Mesenchymal stem cell (in vitro differentiated cells and primary cell): ENCODE measurements around the gene CFL1.
"Not testable (repeated sequence)": the region's sequence is repeated elsewhere in the genome, so short reads cannot be mapped to it uniquely, and the experiment has no call there.

ENCODE experiments used
- DNase-seq: peaks from one replicate; pipeline ENCODE4 v3.0.0-alpha.2; 2013
- H2AFZ ChIP-seq: one replicate; pipeline ENCODE4 v1.6.1; 2013; ENCODE audit warnings: low read depth, mild to moderate bottlenecking, control low read depth, inconsistent platforms, low read length, moderate library complexity
- H2AK5ac ChIP-seq: 2 replicates; pipeline ENCODE4 v1.6.1; 2013; ENCODE audit warnings: low read length, moderate library complexity, mild to moderate bottlenecking, inconsistent platforms; ENCODE audit not compliant: severe bottlenecking
- H2BK120ac ChIP-seq: one replicate; pipeline ENCODE4 v1.6.1; 2013; ENCODE audit warnings: low read depth, mild to moderate bottlenecking, inconsistent platforms, low read length, moderate library complexity
- H2BK12ac ChIP-seq, 2 experiments: one replicate each; pipeline ENCODE4 v1.6.1; 2013; ENCODE audit warnings: inconsistent platforms in 2 of 2, low read length in 2 of 2, mild to moderate bottlenecking in 2 of 2, moderate library complexity in 2 of 2, control low read depth in 1 of 2
- H2BK15ac ChIP-seq: one replicate; pipeline ENCODE4 v1.6.1; 2013; ENCODE audit warnings: mild to moderate bottlenecking, low read depth, inconsistent platforms; ENCODE audit not compliant: poor library complexity, severe bottlenecking
- H2BK5ac ChIP-seq: 2 replicates; pipeline ENCODE4 v1.6.1; 2013; ENCODE audit warnings: low read depth, mild to moderate bottlenecking, low read length, control low read depth, inconsistent platforms; ENCODE audit not compliant: poor library complexity, severe bottlenecking
- H3K14ac ChIP-seq, 2 experiments: one replicate each; pipeline ENCODE4 v1.6.1; 2013; ENCODE audit warnings: inconsistent platforms in 2 of 2, low read length in 2 of 2, control low read depth in 1 of 2, mild to moderate bottlenecking in 1 of 2, moderate library complexity in 1 of 2
- H3K18ac ChIP-seq, 2 experiments: one replicate each; pipeline ENCODE4 v1.6.1; 2013; ENCODE audit warnings: inconsistent platforms in 2 of 2, low read length in 2 of 2, control low read depth in 1 of 2, low read depth in 1 of 2, mild to moderate bottlenecking in 1 of 2
- H3K23ac ChIP-seq, 2 experiments: one replicate each; pipeline ENCODE4 v1.6.1; 2013; ENCODE audit warnings: inconsistent platforms in 2 of 2, low read length in 2 of 2, mild to moderate bottlenecking in 2 of 2, moderate library complexity in 2 of 2, control low read depth in 1 of 2
- H3K27ac ChIP-seq: 2 replicates; pipeline ENCODE4 v1.5.1; 2013; ENCODE audit warnings: mild to moderate bottlenecking, moderate library complexity, low read length, control low read depth, inconsistent platforms; ENCODE audit not compliant: poor library complexity, severe bottlenecking
- H3K27me3 ChIP-seq, 2 experiments: 2 replicates each; pipeline versions ENCODE4 v1.6.1 to v1.7.0; 2013; ENCODE audit warnings: low read length in 2 of 2, mild to moderate bottlenecking in 2 of 2, moderate library complexity in 2 of 2, control low read depth in 1 of 2, inconsistent platforms in 1 of 2; ENCODE audit not compliant: control insufficient read depth in 1 of 2, insufficient read depth in 1 of 2
- H3K36me3 ChIP-seq, 2 experiments: 2 replicates each; pipeline versions ENCODE4 v1.6.1 to v1.7.0; 2013; ENCODE audit warnings: low read length in 2 of 2, control low read depth in 1 of 2, inconsistent platforms in 1 of 2, low read depth in 1 of 2, mild to moderate bottlenecking in 1 of 2; ENCODE audit not compliant: insufficient read depth in 2 of 2, control insufficient read depth in 1 of 2
- H3K4ac ChIP-seq, 2 experiments: one replicate each; pipeline ENCODE4 v1.6.1; 2013; ENCODE audit warnings: inconsistent platforms in 2 of 2, low read length in 2 of 2, mild to moderate bottlenecking in 2 of 2, moderate library complexity in 2 of 2, control low read depth in 1 of 2, low read depth in 1 of 2
- H3K4me1 ChIP-seq: 2 replicates; pipeline ENCODE4 v1.6.1; 2013; ENCODE audit warnings: low read depth, low read length, control low read depth; ENCODE audit not compliant: control insufficient read depth, insufficient read depth
- H3K4me2 ChIP-seq: 2 replicates; pipeline ENCODE4 v1.6.1; 2013; ENCODE audit warnings: low read length, mild to moderate bottlenecking, inconsistent platforms; ENCODE audit not compliant: poor library complexity, severe bottlenecking
- H3K4me3 ChIP-seq, 2 experiments: 2 replicates each; pipeline versions ENCODE4 v1.5.1 to v1.7.0; 2013; ENCODE audit warnings: low read length in 2 of 2, mild to moderate bottlenecking in 2 of 2, control low read depth in 1 of 2, low read depth in 1 of 2; ENCODE audit not compliant: insufficient read depth in 1 of 2
- H3K79me1 ChIP-seq: replicated peaks from 2 replicates; pipeline ENCODE4 v1.6.1; 2013; ENCODE audit warnings: mild to moderate bottlenecking, control low read depth, low read length, inconsistent platforms; ENCODE audit not compliant: poor library complexity, severe bottlenecking
- H3K9ac ChIP-seq: 2 replicates; pipeline ENCODE4 v1.7.0; 2013; ENCODE audit warnings: mild to moderate bottlenecking, low read length, moderate library complexity
- H3K9me3 ChIP-seq: 2 replicates; pipeline ENCODE4 v1.7.0; 2013; ENCODE audit warnings: mild to moderate bottlenecking, low read length; ENCODE audit not compliant: control insufficient read depth
- H4K8ac ChIP-seq: one replicate; pipeline ENCODE4 v1.6.1; 2013; ENCODE audit warnings: inconsistent platforms, mild to moderate bottlenecking, low read length, moderate library complexity
- H4K91ac ChIP-seq: one replicate; pipeline ENCODE4 v1.6.1; 2013; ENCODE audit warnings: mild to moderate bottlenecking, low read length, inconsistent platforms
- WGBS: methylation state at CpG from one replicate; pipeline ENCODE4 v1.1.7; 2013; ENCODE audit warnings: mixed read lengths; 5-methylcytosine and 5-hydroxymethylcytosine counted together

The CFL1 gene

DNA sequence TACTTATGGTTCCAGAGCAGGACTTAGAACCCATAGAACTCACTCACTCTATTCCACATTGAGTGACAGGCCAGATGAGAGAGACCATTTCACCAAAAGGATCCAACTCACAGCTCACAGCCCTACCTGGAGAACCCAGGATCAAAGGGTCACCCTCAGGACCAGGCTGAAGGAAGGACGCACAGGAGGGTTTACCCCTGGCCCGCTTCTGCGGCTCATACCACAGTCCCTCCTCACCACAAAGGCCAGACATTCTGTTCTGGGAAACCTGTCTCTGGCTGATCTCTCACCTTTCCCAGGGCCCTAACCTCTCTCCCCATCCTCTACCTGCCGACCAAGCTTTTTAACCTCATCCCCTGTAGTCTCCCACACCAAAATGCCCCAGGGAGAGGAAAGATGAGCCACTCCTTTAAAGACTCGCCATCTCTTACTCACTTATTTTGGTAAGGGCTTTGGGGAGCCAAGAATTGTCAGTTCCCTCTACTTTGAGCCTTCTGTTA is 37.6 kb upstream of the CFL1 start:
- peaks cover 50 to 57% of the 10 kb centered on the region in 2 experiments for H3K36me3 ChIP-seq
- no peak for DNase-seq
- no peaks in the 10 kb centered on the region for H3K27me3 ChIP-seq
- no peak overlapping the region for H2BK12ac ChIP-seq
- no peak overlapping the region for H2BK15ac ChIP-seq
- H4K91ac ChIP-seq = no peak overlapping the region
- no peak overlapping the region for H2BK120ac ChIP-seq
- H3K27ac ChIP-seq = no peak overlapping the region
- no peaks in the 10 kb centered on the region for H3K9me3 ChIP-seq
- WGBS = 96% methylated on average over 4 of the region's 5 CpGs
- peak overlapping the region; percentile 100 for H3K9ac ChIP-seq
- H3K18ac ChIP-seq = no peak overlapping the region
- no peak overlapping the region for H3K4me2 ChIP-seq
- no peak overlapping the region for H3K14ac ChIP-seq
- H3K4me3 ChIP-seq = peak overlapping the region in 1 of 2 experiments; percentile 98
- H2AK5ac ChIP-seq = peak overlapping the region; percentile 13
- H3K79me1 ChIP-seq = no peaks in the 10 kb centered on the region
- H3K23ac ChIP-seq = peak overlapping the region in 1 of 2 experiments; percentile 29
- H2AFZ ChIP-seq = no peak overlapping the region
- H3K4me1 ChIP-seq = peaks cover 47% of the 10 kb centered on the region
- H2BK5ac ChIP-seq = no peak overlapping the region
- H3K4ac ChIP-seq = no peak overlapping the region
- H4K8ac ChIP-seq = no peak overlapping the region

DNA sequence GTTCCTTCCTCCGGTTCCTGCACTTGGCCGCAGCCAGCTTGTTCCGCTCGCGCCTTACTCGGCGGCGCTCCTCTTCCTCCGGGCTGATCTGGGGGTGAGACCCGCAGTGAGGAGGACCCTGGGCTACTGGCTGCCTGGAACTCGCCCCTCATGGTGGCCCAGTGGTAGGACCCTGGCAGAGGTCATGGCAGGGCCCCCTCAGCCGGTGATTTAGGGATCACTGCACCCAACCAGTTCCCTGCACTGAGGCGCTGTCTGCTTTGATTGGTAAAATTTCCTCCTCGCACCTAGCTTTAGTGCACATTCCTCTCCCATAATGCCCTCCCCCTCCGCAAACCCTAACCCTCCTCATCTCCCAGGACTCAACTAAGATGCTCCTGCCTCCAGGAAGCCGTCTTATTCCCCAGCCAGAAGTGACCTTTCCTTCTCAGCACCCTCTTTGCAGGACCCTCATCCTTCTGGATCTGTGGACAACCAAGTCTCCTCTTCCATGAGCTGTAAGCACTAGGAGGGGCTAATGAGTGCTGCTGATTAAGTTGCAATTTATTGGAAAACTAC is 36.1 kb upstream of the CFL1 start:
- Histone ChIP-seq H3K9me3 (no peaks in the 10 kb centered on the region), H3K14ac (no peak overlapping the region), H2BK12ac (peak overlapping the region in 1 of 2 experiments; percentile 21), H3K9ac (peak overlapping the region; percentile 94), H3K4ac (no peak overlapping the region), H2BK120ac (no peak overlapping the region), H2AFZ (no peak overlapping the region), H3K79me1 (peaks cover 2% of the 10 kb centered on the region), H3K4me1 (peaks cover 49% of the 10 kb centered on the region), H2AK5ac (peak overlapping the region; percentile 63), H2BK5ac (no peak overlapping the region), H4K91ac (peak overlapping the region; percentile 49), H3K18ac (no peak overlapping the region), H3K4me2 (no peak overlapping the region), H3K23ac (no peak overlapping the region), H3K36me3 (peaks cover 50 to 57% of the 10 kb centered on the region in 2 experiments), H2BK15ac (no peak overlapping the region), H3K27me3 (no peaks in the 10 kb centered on the region), H3K27ac (peak overlapping the region; percentile 15), H3K4me3 (peak overlapping the region in 1 of 2 experiments; percentile 44), H4K8ac (peak overlapping the region; percentile 76)
- 89% methylated on average over 16 of the region's 16 CpGs for WGBS
- no peak for DNase-seq

GRCh38 chr11:65892661-65893317 is 34.8 kb upstream of the CFL1 start:
- Histone ChIP-seq H3K27ac (no peak overlapping the region), H3K4me2 (no peak overlapping the region), H3K79me1 (peaks cover 2% of the 10 kb centered on the region), H4K91ac (peak overlapping the region; percentile 37), H3K9me3 (no peaks in the 10 kb centered on the region), H2AK5ac (no peak overlapping the region), H3K36me3 (peaks cover 50 to 52% of the 10 kb centered on the region in 2 experiments), H3K14ac (no peak overlapping the region), H2BK12ac (peak overlapping the region in 1 of 2 experiments; percentile 10), H3K4me3 (peak overlapping the region in 1 of 2 experiments; percentile 84), H2BK120ac (no peak overlapping the region), H3K27me3 (no peaks in the 10 kb centered on the region), H3K4me1 (peaks cover 49% of the 10 kb centered on the region), H3K23ac (no peak overlapping the region), H4K8ac (no peak overlapping the region), H2BK5ac (no peak overlapping the region), H2AFZ (no peak overlapping the region), H3K9ac (peak overlapping the region; percentile 94), H3K18ac (no peak overlapping the region), H3K4ac (no peak overlapping the region), H2BK15ac (peak overlapping the region; percentile 30)
- 88% methylated on average over 10 of the region's 10 CpGs for WGBS
- DNase-seq = no peak

GRCh38 chr11:65892137-65892540 is 34.2 kb upstream of the CFL1 start:
- H3K9ac ChIP-seq = peak overlapping the region; percentile 94
- H3K4ac ChIP-seq, H3K14ac ChIP-seq, H2BK12ac ChIP-seq, H4K91ac ChIP-seq, H2BK120ac ChIP-seq, H2BK5ac ChIP-seq, H3K18ac ChIP-seq, H3K9me3 ChIP-seq, H2AK5ac ChIP-seq, DNase-seq, H3K79me1 ChIP-seq, H3K27me3 ChIP-seq, H2AFZ ChIP-seq, H4K8ac ChIP-seq, H2BK15ac ChIP-seq, H3K23ac ChIP-seq: not testable (repeated sequence)
- H3K4me2 ChIP-seq = peak overlapping the region; percentile 97
- peak overlapping the region; percentile 63 to 84 for H3K4me3 ChIP-seq
- peaks cover 46% of the 10 kb centered on the region in 2 experiments for H3K36me3 ChIP-seq
- WGBS = 67% methylated on average over 5 of the region's 5 CpGs
- H3K4me1 ChIP-seq = peaks cover 49% of the 10 kb centered on the region
- H3K27ac ChIP-seq = peak overlapping the region; percentile 73
